HUES64 (cell line): ENCODE results near the gene SIGLEC9.

Experiments
- H3K27ac ChIP-seq: 2 replicates; pipeline ENCODE4 v1.7.0; 2013; ENCODE audit warnings: low read depth, low read length, inconsistent platforms
- H3K27me3 ChIP-seq: 2 replicates; pipeline ENCODE4 v1.6.1; 2013; ENCODE audit warnings: mild to moderate bottlenecking, low read length; ENCODE audit not compliant: insufficient read depth
- H3K36me3 ChIP-seq: 2 replicates; pipeline ENCODE4 v1.6.1; 2013; ENCODE audit warnings: mild to moderate bottlenecking, low read length; ENCODE audit not compliant: insufficient read depth
- H3K4me1 ChIP-seq: 2 replicates; pipeline ENCODE4 v1.6.1; 2013; ENCODE audit warnings: mild to moderate bottlenecking, low read length, moderate library complexity; ENCODE audit not compliant: insufficient read depth
- H3K4me3 ChIP-seq: 2 replicates; pipeline ENCODE4 v1.5.1; 2013; ENCODE audit warnings: mild to moderate bottlenecking, low read length, moderate library complexity
- H3K9ac ChIP-seq: 2 replicates; pipeline ENCODE4 v1.6.1; 2013; ENCODE audit warnings: mild to moderate bottlenecking, low read depth, low read length
- H3K9me3 ChIP-seq: 2 replicates; pipeline ENCODE4 v1.6.1; 2013; ENCODE audit warnings: low read depth, low read length; ENCODE audit not compliant: insufficient read depth
- WGBS: fragments of 150-250, 120-280 bp; methylation state at CpG from one replicate; pipeline ENCODE4 v1.1.7; 2013; ENCODE audit warnings: missing lambda C conversion rate; 5-methylcytosine and 5-hydroxymethylcytosine counted together

SIGLEC9 gene

GRCh38 chr19:51086153-51086850 is 38.4 kb upstream of the SIGLEC9 start:
- Histone ChIP-seq H3K9me3 (no peaks in the 10 kb centered on the region), H3K36me3 (no peaks in the 10 kb centered on the region), H3K27me3 (no peaks in the 10 kb centered on the region), H3K4me3 (no peak overlapping the region), H3K27ac (no peak overlapping the region), H3K4me1 (0 out of 2 replicates have a peak, but pooled peaks cover 4% of the 10 kb centered on the region), H3K9ac (no peak overlapping the region)
- WGBS = 86% methylated on average over 18 of the region's 18 CpGs

GRCh38 chr19:51089786-51090185 is 34.9 kb upstream of the SIGLEC9 start:
- no peak overlapping the region for H3K27ac ChIP-seq
- no peak overlapping the region for H3K9ac ChIP-seq
- H3K4me3 ChIP-seq = no peak overlapping the region
- H3K36me3 ChIP-seq = no peaks in the 10 kb centered on the region
- H3K4me1 ChIP-seq = 0 out of 2 replicates have a peak, but pooled peaks cover 7% of the 10 kb centered on the region
- H3K27me3 ChIP-seq = no peaks in the 10 kb centered on the region
- no peaks in the 10 kb centered on the region for H3K9me3 ChIP-seq
- WGBS = 92% methylated on average over 17 of the region's 17 CpGs

- H3K27me3 ChIP-seq = no peaks in the 10 kb centered on the region
- H3K27ac ChIP-seq = no peak overlapping the region
- H3K4me3 ChIP-seq = no peak overlapping the region
- WGBS = 95% methylated on average over 8 of the region's 8 CpGs
- H3K36me3 ChIP-seq = no peaks in the 10 kb centered on the region
- no peaks in the 10 kb centered on the region for H3K9me3 ChIP-seq
- H3K4me1 ChIP-seq = 0 out of 2 replicates have a peak, but pooled peaks cover 7% of the 10 kb centered on the region
- H3K9ac ChIP-seq = no peak overlapping the region
Measured at GRCh38 chr19:51090471-51090870, 34.2 kb upstream of the SIGLEC9 start.

DNA sequence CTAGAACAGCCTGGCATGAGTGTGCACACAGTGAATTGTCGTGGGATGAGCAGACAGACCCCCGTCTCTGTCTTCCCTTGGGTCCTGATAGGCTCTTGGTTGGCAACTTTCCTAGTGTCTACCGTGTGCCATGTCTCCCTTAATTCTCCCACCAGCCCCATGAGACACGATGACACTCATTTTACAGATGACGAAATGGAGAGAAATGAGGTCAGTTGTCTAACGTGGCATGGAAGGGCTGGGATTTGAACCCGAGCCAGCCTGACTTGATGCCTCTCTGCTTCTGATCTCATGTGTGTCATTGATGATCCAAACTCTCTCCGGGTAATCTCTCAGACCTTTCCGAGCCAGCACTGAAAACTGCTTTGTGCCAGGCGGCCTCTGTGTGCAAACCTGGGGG is 33.6 kb upstream of the SIGLEC9 start:
- no peaks in the 10 kb centered on the region for H3K9me3 ChIP-seq
- no peaks in the 10 kb centered on the region for H3K27me3 ChIP-seq
- 96% methylated on average over 10 of the region's 10 CpGs for WGBS
- H3K36me3 ChIP-seq = no peaks in the 10 kb centered on the region
- H3K4me3 ChIP-seq = no peak overlapping the region
- no peak overlapping the region for H3K27ac ChIP-seq
- H3K9ac ChIP-seq = no peak overlapping the region
- H3K4me1 ChIP-seq = 0 out of 2 replicates have a peak, but pooled peaks cover 7% of the 10 kb centered on the region

DNA sequence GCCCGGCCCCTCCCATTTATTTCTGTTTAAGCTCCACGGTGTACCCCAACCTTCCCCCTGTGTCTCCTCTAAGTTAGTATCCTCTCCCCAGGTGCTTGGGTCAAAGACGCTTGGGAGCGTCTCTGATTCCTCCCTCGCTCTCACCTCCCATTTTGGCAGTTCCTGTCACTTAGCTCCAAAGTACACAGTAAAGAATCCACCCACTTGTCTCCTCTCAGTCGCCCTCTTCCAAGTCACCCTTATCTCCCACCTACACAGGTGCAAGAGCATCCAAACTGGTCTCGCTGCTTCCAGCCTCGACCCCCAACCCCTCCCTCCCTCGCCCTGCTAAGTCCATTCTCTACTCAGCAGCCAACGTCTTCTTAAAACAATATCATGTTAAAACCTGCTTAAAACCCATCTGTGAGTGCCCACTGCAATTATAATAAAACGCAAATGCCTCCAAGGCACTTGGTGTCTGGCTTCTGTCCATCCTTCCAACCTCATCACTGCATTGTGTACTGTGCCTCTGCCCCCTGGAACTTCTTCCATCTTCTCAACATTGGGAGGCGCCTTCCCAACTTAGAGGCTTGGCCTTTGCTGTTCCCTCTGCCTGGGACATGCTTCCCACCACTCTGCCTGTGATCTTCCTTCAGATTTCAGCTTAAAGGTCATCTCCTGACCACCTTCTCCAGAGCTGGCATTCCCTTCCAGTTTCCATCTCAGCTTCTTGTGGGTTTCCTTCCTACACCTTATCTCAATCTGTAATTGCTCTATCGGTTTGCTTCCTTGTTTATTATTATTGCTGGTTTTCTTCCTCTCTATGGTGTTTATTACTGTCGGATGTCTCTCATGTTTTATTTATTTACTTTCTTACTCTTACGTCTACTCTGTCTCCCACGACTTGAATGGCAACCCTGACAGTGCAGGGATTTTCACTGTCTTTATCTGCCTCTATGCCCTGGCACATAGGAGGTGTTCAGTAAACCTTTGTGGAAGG is 32.5 kb upstream of the SIGLEC9 start:
- H3K4me1 ChIP-seq = 0 out of 2 replicates have a peak, but pooled peaks cover 3% of the 10 kb centered on the region
- H3K27me3 ChIP-seq = no peaks in the 10 kb centered on the region
- no peak overlapping the region for H3K27ac ChIP-seq
- H3K4me3 ChIP-seq = no peak overlapping the region
- H3K9ac ChIP-seq = no peak overlapping the region
- H3K36me3 ChIP-seq = no peaks in the 10 kb centered on the region
- 75% methylated on average over 16 of the region's 16 CpGs for WGBS
- no peaks in the 10 kb centered on the region for H3K9me3 ChIP-seq

DNA sequence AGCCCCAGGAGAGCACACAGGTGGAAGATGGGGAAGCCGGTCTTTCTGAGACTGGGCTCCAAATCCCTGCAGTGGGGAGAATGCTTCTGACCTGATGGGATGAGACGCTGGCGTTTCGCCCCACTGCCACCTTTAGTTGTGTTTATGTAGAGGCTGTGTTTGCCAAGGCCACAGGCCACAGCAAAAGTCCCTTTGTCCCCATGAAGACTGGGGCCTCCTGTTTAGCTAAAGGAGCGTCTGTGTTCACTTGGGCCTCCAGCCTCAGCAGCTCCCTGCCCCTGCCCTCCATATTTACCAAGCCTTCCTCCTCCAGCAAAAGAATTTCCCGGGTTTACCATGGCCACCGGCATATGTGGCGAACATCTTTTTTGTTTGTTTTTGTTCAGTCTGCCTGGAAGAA is 31.6 kb upstream of the SIGLEC9 start:
- 94% methylated on average over 8 of the region's 8 CpGs for WGBS
- H3K36me3 ChIP-seq = no peaks in the 10 kb centered on the region
- 0 out of 2 replicates have a peak, but pooled peaks cover 3% of the 10 kb centered on the region for H3K4me1 ChIP-seq

GRCh38 chr19:51093510-51094345 is 31.0 kb upstream of the SIGLEC9 start:
- H3K9ac ChIP-seq = no peak overlapping the region
- 84% methylated on average over 22 of the region's 22 CpGs for WGBS

More for the DNA sequence above, 31.6 kb upstream of the SIGLEC9 start:
- Histone ChIP-seq H3K4me3 (no peak overlapping the region), H3K27me3 (no peaks in the 10 kb centered on the region), H3K27ac (no peak overlapping the region), H3K9me3 (no peaks in the 10 kb centered on the region), H3K9ac (no peak overlapping the region)

GRCh38 chr19:51094696-51095279 is 29.9 kb upstream of the SIGLEC9 start:
- no peak overlapping the region for H3K9ac ChIP-seq
- H3K27ac ChIP-seq = no peak overlapping the region
- H3K9me3 ChIP-seq = no peaks in the 10 kb centered on the region
- no peaks in the 10 kb centered on the region for H3K27me3 ChIP-seq
- H3K36me3 ChIP-seq = no peaks in the 10 kb centered on the region
- WGBS = 23% methylated on average over 15 of the region's 15 CpGs
- no peak overlapping the region for H3K4me3 ChIP-seq
- H3K4me1 ChIP-seq = 0 out of 2 replicates have a peak, but pooled peaks cover 3% of the 10 kb centered on the region

More at GRCh38 chr19:51093510-51094345, 31.0 kb upstream of the SIGLEC9 start:
- H3K4me1 ChIP-seq = 0 out of 2 replicates have a peak, but pooled peaks cover 3% of the 10 kb centered on the region
- no peaks in the 10 kb centered on the region for H3K36me3 ChIP-seq
- H3K27me3 ChIP-seq = no peaks in the 10 kb centered on the region
- no peaks in the 10 kb centered on the region for H3K9me3 ChIP-seq
- no peak overlapping the region for H3K27ac ChIP-seq
- no peak overlapping the region for H3K4me3 ChIP-seq

DNA sequence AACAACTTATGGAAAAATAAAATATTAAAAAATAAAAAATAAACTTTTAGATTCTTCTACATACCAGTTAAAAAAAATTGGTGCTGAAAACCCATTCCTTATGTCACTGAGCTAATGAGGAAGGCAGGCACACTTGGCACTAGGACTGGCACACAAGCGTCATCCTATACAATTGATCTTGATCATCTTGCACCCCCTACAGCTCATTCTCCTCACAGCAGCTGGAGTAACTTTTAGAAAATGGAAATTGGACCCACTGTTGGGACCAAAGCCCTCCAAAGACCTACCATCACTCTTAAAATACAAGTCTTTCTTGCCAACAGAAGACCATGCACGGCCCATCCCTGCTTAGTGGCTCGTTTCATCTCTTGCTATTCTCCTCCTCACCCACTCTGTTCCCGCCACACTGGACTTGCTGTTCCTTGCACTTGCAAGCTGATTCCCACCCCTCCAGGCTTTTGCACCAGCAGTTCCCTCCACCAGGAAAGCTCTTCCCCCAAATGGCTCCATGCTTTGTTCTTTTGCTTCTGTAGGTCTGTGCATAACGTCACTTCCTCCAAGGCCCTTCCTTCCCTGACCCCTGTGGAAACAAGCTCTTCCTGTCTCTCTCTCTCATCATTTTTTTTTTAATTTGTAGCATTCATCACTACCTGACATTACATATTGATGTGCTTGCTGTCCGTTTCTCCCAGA is 28.1 kb upstream of the SIGLEC9 start:
- Histone ChIP-seq H3K27ac (no peak overlapping the region), H3K9ac (no peak overlapping the region), H3K9me3 (no peaks in the 10 kb centered on the region), H3K27me3 (no peaks in the 10 kb centered on the region), H3K36me3 (peaks cover 8% of the 10 kb centered on the region), H3K4me3 (no peak overlapping the region), H3K4me1 (0 out of 2 replicates have a peak, but pooled peaks cover 3% of the 10 kb centered on the region)
- 89% methylated on average over 6 of the region's 6 CpGs for WGBS
